ENCODE data around the gene ERC2.

GRCh38 chr3:55641964-55642363 is 826.3 kb downstream of the ERC2 start:
- TF ChIP-seq JUN (IDR thresholded peaks at IDR 0.05; ENCODE audit: borderline replicate concordance, insufficient read depth, insufficient read length, low read depth), result no peak
- TF ChIP-seq CTCF (IDR thresholded peaks at IDR 0.05; ENCODE audit: extremely low read depth in 1 of 2, insufficient read depth in 1 of 2, low read depth in 1 of 2, low read length in 2 of 2), result no peak
- TF ChIP-seq MAX (IDR thresholded peaks at IDR 0.05; ENCODE audit: insufficient read depth, insufficient read length), result no peak
- no peak for TF ChIP-seq POLR2A (IDR thresholded peaks at IDR 0.05; ENCODE audit: low read depth, low read length)
- no peak for TF ChIP-seq POLR2AphosphoS5 (IDR thresholded peaks at IDR 0.05; ENCODE audit: insufficient read depth, low read depth, low read length)
- no peak for TF ChIP-seq EZH2 (IDR thresholded peaks at IDR 0.05; ENCODE audit: borderline replicate concordance, low read depth, low read length, severe bottlenecking)
- TF ChIP-seq MYC (IDR thresholded peaks at IDR 0.05; ENCODE audit: low read depth, low read length), result no peak
